Upper lobe of left lung (tissue), 4 donors: ENCODE results near the gene PPM1H.

ENCODE experiments used
- POLR2A ChIP-seq, 4 donors: fragments of 450-650 bp; IDR thresholded peaks; one replicate each; pipeline ENCODE4 v1.5.1; 2016 to 2017; ENCODE audit warnings: antibody characterized with exemption in 4 of 4, mild to moderate bottlenecking in 2 of 4
- POLR2AphosphoS5 ChIP-seq, 2 donors: sonication (generic); formaldehyde crosslinking; IDR thresholded peaks; one replicate each; pipeline ENCODE4 v1.5.1; 2017; ENCODE audit warnings: antibody characterized with exemption in 2 of 2
- TF ChIP-seq, protein P1 (sequence below), 6 experiments: fragments of 450-650 bp in 4 of 6; fragments of 200-600 bp in 2 of 6; sonication (generic) in 2 of 6; IDR thresholded peaks; one replicate each; pipeline ENCODE4 v1.5.1; 2016 to 2019; ENCODE audit warnings: antibody characterized with exemption in 6 of 6

GRCh38 chr12:62709311-62709710, 225.6 kb downstream of the PPM1H start:
- TF ChIP-seq, protein P1, sequence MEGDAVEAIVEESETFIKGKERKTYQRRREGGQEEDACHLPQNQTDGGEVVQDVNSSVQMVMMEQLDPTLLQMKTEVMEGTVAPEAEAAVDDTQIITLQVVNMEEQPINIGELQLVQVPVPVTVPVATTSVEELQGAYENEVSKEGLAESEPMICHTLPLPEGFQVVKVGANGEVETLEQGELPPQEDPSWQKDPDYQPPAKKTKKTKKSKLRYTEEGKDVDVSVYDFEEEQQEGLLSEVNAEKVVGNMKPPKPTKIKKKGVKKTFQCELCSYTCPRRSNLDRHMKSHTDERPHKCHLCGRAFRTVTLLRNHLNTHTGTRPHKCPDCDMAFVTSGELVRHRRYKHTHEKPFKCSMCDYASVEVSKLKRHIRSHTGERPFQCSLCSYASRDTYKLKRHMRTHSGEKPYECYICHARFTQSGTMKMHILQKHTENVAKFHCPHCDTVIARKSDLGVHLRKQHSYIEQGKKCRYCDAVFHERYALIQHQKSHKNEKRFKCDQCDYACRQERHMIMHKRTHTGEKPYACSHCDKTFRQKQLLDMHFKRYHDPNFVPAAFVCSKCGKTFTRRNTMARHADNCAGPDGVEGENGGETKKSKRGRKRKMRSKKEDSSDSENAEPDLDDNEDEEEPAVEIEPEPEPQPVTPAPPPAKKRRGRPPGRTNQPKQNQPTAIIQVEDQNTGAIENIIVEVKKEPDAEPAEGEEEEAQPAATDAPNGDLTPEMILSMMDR (IDR thresholded peaks at IDR 0.05): no peak
- no peak for TF ChIP-seq POLR2A (IDR thresholded peaks at IDR 0.05)
- no peak for TF ChIP-seq POLR2AphosphoS5 (IDR thresholded peaks at IDR 0.05)
